Activated naive CD8-positive, alpha-beta T cell treated with anti-CD3 and anti-CD28 coated beads for 36 hours (primary cell): ENCODE results near the gene GPC5. TPM values are rescaled to one million over a fixed set of nuclear protein-coding genes. Genes with fewer than 3 reads are reported as not detected.
"Not testable (repeated sequence)": the region's sequence is repeated elsewhere in the genome, so short reads cannot be mapped to it uniquely, and the experiment has no call there.

Experiments
- DNase-seq: peaks from one replicate; pipeline ENCODE4 v3.0.0; 2021
- H3K27ac Mint-ChIP-seq: one replicate; pipeline ENCODE4 v1.8.0; 2022; ENCODE audit warnings: mild to moderate bottlenecking, moderate library complexity, mixed read lengths
- H3K27me3 Mint-ChIP-seq: one replicate; pipeline ENCODE4 v1.8.0; 2022; ENCODE audit warnings: mild to moderate bottlenecking, mixed read lengths
- H3K36me3 Mint-ChIP-seq: one replicate; pipeline ENCODE4 v1.8.0; 2021; ENCODE audit warnings: mild to moderate bottlenecking, mixed read lengths
- H3K4me1 Mint-ChIP-seq: one replicate; pipeline ENCODE4 v1.8.0; 2021; ENCODE audit warnings: mixed read lengths
- H3K4me3 Mint-ChIP-seq: one replicate; pipeline ENCODE4 v1.8.0; 2022; ENCODE audit warnings: mild to moderate bottlenecking, moderate library complexity, mixed read lengths
- H3K9me3 Mint-ChIP-seq: one replicate; pipeline ENCODE4 v1.8.0; 2022; ENCODE audit warnings: mixed read lengths
- total RNA-seq, 2 experiments: library from RNA; stranded (reverse); gene quantifications; one replicate each; pipeline ENCODE4 v1.2.3, GENCODE V29; 2021

The GPC5 gene
- total RNA-seq, 2 experiments from 2014 or later = 0.23 TPM; not detected in 1

DNA sequence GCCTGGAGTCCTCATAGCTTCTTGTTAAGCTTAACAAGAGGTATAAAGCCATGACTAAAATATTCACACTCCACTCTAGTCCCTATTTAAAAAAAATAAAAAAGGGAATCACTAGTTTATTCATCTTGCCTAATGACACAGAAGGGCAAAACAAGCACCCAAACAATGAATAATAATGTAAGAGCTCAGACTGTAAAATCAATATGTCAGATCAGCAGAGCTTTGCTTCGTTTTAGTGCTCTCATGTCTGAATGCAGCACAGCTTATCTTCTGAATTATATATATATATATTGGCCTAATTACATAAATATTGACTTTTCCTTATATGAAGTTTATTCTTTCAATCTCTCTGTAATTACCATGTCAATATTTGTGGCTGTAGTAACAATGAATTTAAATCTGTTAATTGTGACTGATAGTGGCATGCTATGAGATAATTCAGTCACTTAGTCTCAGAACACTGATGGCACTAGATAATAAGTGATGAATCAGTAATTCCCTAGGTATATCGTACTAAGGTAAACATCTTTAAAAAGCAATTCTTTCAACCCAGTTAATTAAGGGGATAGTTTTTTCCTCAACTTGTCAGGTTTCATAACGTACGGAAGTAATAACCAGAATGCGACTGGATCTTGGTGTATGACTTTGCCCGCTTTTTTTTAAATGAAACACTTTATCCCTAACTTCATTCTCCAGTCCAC, 1466.3 kb downstream of the GPC5 start:
- H3K27ac Mint-ChIP-seq = no peak overlapping the region
- H3K9me3 Mint-ChIP-seq = no peaks in the 10 kb centered on the region
- H3K4me1 Mint-ChIP-seq = no peaks in the 10 kb centered on the region
- no peaks in the 10 kb centered on the region for H3K27me3 Mint-ChIP-seq
- H3K4me3 Mint-ChIP-seq = no peak overlapping the region
- no peaks in the 10 kb centered on the region for H3K36me3 Mint-ChIP-seq
- no peak for DNase-seq

DNA sequence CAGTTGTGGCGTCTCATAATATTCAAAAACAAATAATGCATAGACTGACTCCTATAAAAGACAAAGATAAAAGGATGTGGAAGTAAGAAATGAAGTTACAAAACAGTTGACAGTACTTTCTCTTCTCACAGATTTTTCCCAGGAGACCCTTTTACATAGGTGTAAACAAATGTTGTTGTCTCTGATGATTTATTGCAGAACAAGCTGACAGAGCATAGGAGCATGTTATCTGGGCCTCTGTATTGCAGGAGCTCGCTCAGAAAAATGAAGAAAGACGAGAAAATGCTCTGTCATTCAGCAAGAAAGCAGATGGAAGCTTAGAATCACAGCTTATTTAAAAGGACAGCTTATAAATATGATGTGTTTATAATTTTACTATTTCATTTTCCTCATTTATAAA, 1474.6 kb downstream of the GPC5 start:
- H3K36me3 Mint-ChIP-seq = no peaks in the 10 kb centered on the region
- H3K4me3 Mint-ChIP-seq = no peak overlapping the region
- DNase-seq = no peak
- H3K27ac Mint-ChIP-seq = no peak overlapping the region
- no peaks in the 10 kb centered on the region for H3K4me1 Mint-ChIP-seq
- H3K27me3 Mint-ChIP-seq = no peaks in the 10 kb centered on the region
- H3K9me3 Mint-ChIP-seq = peaks cover 3% of the 10 kb centered on the region

DNA sequence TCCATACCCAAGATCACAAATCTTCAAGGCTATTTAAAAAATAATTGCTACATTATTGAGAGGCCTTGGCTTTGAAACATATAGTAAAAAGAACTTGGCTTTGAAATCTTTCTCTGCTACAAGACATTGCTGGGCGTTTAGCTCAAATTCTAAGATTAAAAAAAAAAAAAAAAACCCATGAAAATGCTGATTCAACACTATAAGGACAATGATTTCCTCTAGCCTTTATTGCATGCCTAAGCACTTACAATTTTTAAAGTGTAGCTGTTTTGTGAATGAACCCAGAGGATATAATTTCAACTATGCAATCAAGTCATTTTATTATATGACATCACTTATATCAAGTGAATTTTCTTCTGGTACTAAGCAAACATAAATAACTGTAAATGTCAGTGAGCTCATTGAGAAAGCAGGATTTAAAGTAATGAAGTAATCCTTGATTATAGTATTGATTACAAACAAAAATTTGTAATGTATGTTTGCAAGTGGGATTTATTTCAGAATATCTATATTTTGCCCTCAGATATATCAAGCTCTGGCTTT, 1488.2 kb downstream of the GPC5 start:
- H3K27me3 Mint-ChIP-seq = no peaks in the 10 kb centered on the region
- H3K4me1 Mint-ChIP-seq = no peaks in the 10 kb centered on the region
- no peak overlapping the region for H3K27ac Mint-ChIP-seq
- no peak for DNase-seq
- H3K36me3 Mint-ChIP-seq = no peaks in the 10 kb centered on the region
- H3K9me3 Mint-ChIP-seq = peaks cover 1% of the 10 kb centered on the region
- H3K4me3 Mint-ChIP-seq = no peak overlapping the region

DNA sequence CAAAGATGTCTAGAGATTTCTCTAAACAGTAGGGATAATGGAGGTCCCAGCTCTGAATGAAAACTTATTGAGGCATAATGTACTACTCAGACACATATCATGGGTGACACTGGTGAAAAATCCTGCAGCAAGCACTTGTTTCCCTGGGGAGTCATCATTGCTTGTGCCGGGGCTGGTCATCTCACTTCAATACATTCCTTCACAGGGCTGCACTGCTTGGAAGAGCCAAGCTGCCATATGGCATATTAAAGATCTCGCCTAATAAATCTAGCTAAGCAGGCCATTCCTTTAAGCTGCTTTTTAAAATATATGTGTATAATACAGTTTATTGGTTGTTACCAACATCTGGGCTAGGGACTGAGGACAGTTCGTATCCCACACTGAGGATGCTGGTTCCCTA, 1496.0 kb downstream of the GPC5 start:
- Mint-ChIP-seq H3K27ac (no peak overlapping the region), H3K36me3 (no peaks in the 10 kb centered on the region), H3K27me3 (no peaks in the 10 kb centered on the region), H3K4me1 (no peaks in the 10 kb centered on the region), H3K4me3 (no peak overlapping the region), H3K9me3 (peaks cover 8% of the 10 kb centered on the region)
- DNase-seq = no peak

DNA sequence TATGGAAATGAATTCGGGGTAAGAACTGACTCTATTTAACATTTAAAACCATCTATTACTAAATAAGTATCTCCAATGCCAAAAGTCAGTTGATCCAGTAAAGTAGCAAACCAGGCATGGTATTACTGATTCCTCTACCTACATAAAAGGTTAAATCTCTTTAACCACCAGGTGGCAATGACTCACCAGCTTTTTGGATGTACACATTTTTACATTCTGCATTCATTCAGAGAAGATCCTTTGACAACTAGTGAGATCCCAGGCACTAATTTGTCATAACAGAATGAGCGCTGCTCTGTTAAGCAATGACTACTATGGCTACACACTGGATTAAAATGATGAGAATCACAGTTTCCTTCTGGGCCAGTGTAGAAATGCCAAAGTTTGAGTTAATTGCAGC, 1498.4 kb downstream of the GPC5 start:
- no peak overlapping the region for H3K4me3 Mint-ChIP-seq
- DNase-seq = no peak

DNA sequence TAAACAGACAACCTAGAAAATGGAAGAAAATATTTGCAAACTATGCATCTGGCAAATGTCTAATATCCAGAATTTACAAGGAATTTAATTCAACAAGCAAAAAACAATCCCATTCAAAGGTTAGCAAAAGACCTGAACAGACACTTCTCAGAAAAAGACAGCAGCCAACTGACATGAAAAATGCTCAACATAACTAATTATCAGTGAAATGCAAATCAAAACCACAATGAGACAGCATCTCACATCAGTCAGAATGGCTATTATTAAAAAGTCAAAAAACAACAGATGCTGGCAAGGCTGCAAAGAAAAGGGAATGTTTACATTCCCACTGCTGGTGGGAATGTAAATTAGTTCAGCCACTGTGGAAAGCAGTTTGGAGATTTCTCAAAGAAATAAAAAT, 1500.5 kb downstream of the GPC5 start:
- H3K36me3 Mint-ChIP-seq, H3K4me1 Mint-ChIP-seq, H3K9me3 Mint-ChIP-seq, H3K27me3 Mint-ChIP-seq, DNase-seq, H3K27ac Mint-ChIP-seq, H3K4me3 Mint-ChIP-seq: not testable (repeated sequence)

More for the DNA sequence above, 1498.4 kb downstream of the GPC5 start:
- Mint-ChIP-seq H3K9me3 (peaks cover 6% of the 10 kb centered on the region), H3K27me3 (no peaks in the 10 kb centered on the region), H3K4me1 (no peaks in the 10 kb centered on the region), H3K36me3 (no peaks in the 10 kb centered on the region), H3K27ac (no peak overlapping the region)

DNA sequence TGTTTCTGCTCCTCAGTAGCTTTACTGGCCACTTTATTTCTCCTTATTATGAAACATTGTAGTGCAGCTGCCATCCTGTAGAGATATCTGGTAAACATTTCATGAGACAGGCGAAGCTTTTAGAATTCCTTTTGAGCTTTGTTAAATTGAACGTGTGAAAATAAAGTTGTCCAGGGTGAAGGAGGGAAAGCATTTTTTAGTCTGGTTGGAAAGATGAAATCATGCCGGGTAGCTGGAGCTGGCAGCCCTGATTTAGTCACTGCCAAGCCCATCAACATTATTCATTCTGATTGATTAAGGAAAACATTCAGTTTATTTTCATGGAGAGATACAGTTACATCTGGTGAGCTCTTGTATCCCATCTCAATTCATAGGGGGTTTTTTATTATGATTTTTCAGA, 1502.0 kb downstream of the GPC5 start:
- H3K9me3 Mint-ChIP-seq = peaks cover 8% of the 10 kb centered on the region
- H3K27me3 Mint-ChIP-seq = no peaks in the 10 kb centered on the region
- H3K4me1 Mint-ChIP-seq = no peaks in the 10 kb centered on the region
- DNase-seq = no peak
- no peak overlapping the region for H3K27ac Mint-ChIP-seq
- no peaks in the 10 kb centered on the region for H3K36me3 Mint-ChIP-seq
- H3K4me3 Mint-ChIP-seq = no peak overlapping the region

DNA sequence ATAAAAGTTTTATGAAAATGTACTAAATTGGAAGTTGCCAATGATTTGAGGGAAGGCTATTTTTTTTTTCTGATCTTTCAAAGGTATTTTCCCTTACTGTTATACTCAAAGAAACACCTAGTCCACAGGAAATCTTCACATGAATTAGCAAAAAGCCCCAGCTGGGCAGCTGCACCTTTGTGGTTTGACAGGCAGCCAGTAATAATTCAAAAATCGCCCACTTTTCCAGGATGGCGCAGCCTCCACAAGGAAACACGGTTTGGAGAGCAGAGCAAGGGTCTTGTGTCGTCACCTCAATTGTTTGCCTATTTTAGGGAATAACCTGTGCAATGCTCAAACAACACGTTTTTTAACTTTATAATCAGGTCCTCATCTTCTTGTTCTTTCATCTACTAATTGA, 1503.3 kb downstream of the GPC5 start:
- no peaks in the 10 kb centered on the region for H3K27me3 Mint-ChIP-seq
- no peaks in the 10 kb centered on the region for H3K36me3 Mint-ChIP-seq
- no peak overlapping the region for H3K4me3 Mint-ChIP-seq
- no peak overlapping the region for H3K27ac Mint-ChIP-seq
- DNase-seq = no peak
- H3K9me3 Mint-ChIP-seq = peaks cover 13% of the 10 kb centered on the region
- no peaks in the 10 kb centered on the region for H3K4me1 Mint-ChIP-seq

DNA sequence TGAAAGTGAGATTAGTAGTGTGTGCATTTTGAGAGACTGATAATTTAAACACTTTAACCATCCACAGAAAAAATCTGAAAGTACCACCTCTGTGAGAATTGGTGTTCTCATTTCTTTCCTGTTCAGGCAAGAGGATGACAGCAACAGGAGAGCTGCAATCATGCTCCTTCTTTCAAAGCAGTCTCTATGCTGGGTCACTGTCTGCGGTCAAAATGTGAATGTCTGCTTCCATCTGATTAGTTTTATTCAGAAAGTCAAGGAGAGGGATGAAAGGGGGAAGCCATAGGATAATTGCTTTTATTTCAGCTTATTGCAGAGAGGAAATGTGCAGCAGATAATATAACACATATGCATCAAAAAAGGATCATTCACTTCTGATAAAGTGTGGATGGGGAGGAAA, 1514.2 kb downstream of the GPC5 start:
- Mint-ChIP-seq H3K36me3 (no peaks in the 10 kb centered on the region), H3K9me3 (no peaks in the 10 kb centered on the region), H3K4me3 (no peak overlapping the region), H3K27me3 (no peaks in the 10 kb centered on the region), H3K4me1 (no peaks in the 10 kb centered on the region), H3K27ac (no peak overlapping the region)
- DNase-seq = no peak

DNA sequence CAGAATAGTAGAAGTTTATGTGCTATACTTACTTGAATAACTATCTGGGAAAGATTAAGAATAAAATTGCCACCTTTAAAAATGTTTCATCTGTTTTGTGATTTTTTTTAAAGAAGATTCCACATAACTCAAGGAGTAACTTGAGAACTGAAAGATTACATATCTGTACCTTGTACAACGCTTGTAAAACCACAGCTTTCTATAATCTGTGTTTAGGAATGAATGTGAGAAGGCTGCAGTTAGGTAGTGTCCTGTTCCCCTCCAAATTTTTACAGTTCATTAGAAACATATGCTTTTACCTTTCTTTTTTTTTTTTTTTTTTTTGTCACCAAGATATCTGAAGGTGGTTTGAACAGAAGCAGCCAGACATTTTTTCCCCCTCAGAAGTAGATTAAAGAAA, 1515.4 kb downstream of the GPC5 start:
- Mint-ChIP-seq H3K27me3 (no peaks in the 10 kb centered on the region), H3K27ac (no peak overlapping the region), H3K9me3 (no peaks in the 10 kb centered on the region), H3K4me1 (no peaks in the 10 kb centered on the region), H3K36me3 (no peaks in the 10 kb centered on the region), H3K4me3 (no peak overlapping the region)
- DNase-seq = no peak

Other genes with a start within 250 kb of the GPC5 start
- gene MIR17HG, start 50.9 kb upstream of the GPC5 start, total RNA-seq = 10 to 100 TPM; 26.4 to 30.0 TPM